NCI-H510A (cell line): ENCODE measurements around the gene PLCG2.
A peak's percentile ranks its signal among the peaks of the same experiment; 100 is the strongest.
"Not testable (repeated sequence)": the region's sequence is repeated elsewhere in the genome, so short reads cannot be mapped to it uniquely, and the experiment has no call there.

Experiments
- DNase-seq: peaks from one replicate; lab custom pipeline; 2025; lab: John Stamatoyannopoulos, UW

The PLCG2 gene

GRCh38 chr16:81913222-81913621 is 134.1 kb downstream of the PLCG2 start:
- no peak for DNase-seq

DNA sequence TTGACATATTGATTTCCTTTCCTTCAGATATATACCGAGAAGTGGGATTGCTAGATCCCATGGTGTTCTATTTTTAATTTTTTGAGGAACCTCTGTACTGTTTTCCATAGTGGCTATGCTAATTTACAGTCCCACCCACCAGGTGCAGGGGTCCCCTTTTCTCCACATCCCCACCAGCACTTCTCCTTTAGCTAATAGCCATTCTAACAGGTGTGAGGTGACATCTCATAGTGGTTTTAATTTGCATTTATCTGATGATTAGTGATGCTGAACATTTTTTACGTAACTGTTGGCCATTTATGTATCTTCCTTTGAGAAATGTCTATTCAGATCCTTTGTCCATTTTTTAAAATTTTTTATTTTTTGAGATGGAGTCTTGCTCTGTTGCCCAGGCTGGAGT is 138.3 kb downstream of the PLCG2 start:
- DNase-seq, result no peak

DNA sequence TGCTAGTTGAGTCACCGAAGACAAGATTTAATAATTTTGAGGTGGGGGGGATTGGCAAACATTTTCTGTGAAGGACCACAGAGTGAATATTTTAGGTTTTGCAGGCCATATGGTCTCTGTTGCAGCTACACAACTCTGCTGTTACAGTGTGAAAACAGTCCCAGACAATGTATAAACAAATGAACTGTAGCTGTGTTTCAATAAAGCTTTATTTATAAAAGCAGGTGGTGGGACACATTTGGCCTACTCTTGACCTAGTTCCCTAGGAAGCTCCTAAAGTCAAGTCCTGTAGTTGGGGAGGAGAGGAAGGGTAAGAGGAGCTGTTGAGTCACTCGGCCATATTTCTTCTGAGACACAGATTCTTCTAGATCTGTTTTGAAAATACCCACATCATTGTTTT is 139.8 kb downstream of the PLCG2 start:
- DNase-seq, result no peak

- DNase-seq, result no peak
Observed at GRCh38 chr16:81920498-81920897, 141.4 kb downstream of the PLCG2 start.

- no peak for DNase-seq
Observed at GRCh38 chr16:81921085-81921814, 142.2 kb downstream of the PLCG2 start.

DNA sequence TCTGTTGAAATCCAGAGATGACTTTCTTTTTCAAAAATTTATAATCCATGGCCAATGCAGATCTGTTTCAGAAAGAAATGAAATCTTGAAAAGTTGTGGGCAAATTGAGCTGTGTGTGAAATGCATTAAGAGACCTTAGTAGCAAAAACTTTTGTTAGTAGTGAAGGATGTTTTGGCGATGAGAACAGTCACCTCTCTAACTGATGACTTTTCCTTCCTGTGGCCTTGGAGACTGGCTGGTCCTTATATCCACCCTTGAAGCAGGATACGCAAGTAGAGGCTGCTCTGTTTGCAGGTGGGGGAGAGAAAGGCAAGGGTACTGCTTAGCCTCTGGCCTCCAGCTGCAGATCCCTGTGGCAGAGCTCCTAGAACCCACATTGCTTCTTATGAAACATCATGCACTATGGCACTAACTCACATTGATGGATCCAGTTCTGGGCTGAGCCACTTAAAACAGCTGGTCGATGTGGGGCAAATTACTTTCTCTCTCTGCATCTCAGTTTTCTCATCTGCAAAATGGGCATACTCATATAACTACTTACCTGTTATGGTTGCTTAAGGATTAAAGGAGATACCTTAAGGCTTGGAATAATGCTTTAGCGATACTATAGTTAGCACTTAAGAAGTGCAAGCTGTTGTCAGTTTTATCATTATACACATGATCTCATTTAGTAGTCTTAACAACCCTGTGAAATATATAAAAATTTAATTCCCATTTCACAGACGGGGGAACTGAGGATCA is 142.9 kb downstream of the PLCG2 start:
- no peak for DNase-seq

GRCh38 chr16:81923296-81923695 is 144.2 kb downstream of the PLCG2 start:
- no peak for DNase-seq

DNA sequence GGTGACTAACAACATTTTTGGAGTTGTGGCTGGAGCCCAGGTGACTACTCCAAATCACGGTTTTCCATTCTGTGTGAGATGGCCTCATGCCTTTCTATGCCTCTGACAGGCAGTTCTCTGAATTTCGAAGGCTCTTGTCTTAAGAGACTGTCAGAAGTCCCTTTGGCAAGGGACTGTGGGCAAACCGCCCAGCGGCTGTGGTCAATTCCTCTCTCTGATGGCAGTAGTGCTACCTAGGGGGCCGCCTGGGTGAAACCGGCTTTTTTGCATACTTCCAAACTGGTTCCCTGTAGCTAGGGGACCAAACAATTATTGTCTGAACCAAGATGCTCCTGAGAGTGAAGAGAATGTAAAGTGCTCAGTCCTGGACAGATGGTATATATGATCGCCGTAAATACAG is 145.9 kb downstream of the PLCG2 start:
- no peak for DNase-seq

GRCh38 chr16:81926036-81926435 is 146.9 kb downstream of the PLCG2 start:
- DNase-seq, result no peak

- DNase-seq, result no peak
Observed at GRCh38 chr16:81927561-81928185, 148.6 kb downstream of the PLCG2 start.

GRCh38 chr16:81928271-81928918 is 149.3 kb downstream of the PLCG2 start:
- DNase-seq, result no peak

DNA sequence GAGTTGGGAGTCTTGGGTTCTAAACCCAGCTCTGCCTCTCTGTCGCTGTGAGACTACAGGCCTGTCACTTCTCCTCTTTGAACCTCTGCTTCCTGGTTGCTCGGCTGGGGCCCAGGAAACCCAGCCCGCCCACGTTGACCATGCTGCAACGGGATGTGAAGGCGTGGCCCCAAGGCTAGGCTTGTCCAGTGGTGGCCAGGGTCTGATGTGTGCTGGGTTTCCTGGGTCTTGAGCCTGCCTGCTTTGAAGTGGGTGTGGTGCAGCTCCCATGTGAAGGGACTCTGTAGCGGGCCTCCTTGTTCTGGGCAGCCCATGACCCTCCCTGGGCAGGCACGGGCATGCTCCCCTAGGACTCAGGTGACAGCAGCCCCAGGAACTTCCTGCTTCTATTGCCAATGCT is 149.9 kb downstream of the PLCG2 start:
- DNase-seq, result no peak

- no peak for DNase-seq
Observed at GRCh38 chr16:81929841-81930240, 150.8 kb downstream of the PLCG2 start.

DNA sequence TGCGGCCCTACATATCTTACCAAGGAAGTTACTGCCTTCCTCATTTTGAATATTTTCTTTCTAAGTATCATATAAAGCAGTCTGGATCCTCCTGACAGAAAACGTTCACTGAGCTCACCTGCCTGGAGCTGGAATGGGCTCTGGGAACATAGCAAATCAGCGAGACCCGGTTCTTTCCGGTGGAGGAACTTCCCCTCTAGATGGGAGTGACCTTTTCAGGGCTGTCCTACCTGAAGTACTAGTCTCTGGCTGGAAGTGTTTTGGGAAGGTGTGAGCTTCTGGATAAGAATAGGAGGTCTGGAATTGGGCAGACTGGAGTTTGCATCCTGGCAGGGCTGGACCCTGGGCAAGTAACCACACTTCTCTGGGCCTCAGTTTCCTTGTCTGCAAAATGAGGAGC is 152.8 kb downstream of the PLCG2 start:
- no peak for DNase-seq

GRCh38 chr16:81932668-81933067 is 153.6 kb downstream of the PLCG2 start:
- no peak for DNase-seq

GRCh38 chr16:81933361-81933760 is 154.3 kb downstream of the PLCG2 start:
- DNase-seq, result no peak

- not testable (repeated sequence) for DNase-seq
Observed at GRCh38 chr16:81934711-81935110, 155.6 kb downstream of the PLCG2 start.

GRCh38 chr16:81936209-81937000 is 157.3 kb downstream of the PLCG2 start:
- no peak for DNase-seq

DNA sequence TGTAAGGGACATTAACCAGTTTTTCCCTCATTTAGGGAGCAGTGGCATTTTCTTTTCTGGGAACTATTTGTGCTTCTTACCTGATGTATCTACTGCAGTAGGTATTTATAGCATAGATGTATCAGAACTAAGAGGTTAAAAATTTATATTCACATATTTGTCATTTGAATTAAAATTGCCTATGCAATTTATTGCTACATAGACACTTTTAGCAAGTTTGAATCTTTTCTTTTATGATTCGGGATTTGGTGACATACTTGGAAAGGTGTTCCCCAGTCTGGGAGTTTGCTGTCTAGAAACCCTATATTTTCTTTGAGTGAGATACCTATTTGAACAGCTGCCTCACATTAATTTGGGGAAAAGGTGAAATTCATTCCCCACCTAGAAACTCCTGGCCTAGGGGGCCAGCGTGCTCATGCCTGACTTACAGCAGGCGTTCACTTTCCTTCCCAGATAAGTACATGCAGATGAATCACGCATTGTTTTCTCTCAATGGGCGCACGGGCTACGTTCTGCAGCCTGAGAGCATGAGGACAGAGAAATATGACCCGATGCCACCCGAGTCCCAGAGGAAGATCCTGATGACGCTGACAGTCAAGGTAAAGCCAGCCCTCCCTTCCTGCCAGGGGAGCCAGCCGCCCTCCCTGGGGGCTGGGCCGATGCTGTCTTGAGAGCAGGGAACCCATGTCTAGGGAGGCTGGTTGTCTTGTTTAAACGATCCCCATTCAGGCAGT is 158.4 kb downstream of the PLCG2 start:
- peak; percentile 51 for DNase-seq

- no peak for DNase-seq
Observed at GRCh38 chr16:81938326-81939163, 159.5 kb downstream of the PLCG2 start.
